ENCODE measurements around the gene CRLF3.

DNA sequence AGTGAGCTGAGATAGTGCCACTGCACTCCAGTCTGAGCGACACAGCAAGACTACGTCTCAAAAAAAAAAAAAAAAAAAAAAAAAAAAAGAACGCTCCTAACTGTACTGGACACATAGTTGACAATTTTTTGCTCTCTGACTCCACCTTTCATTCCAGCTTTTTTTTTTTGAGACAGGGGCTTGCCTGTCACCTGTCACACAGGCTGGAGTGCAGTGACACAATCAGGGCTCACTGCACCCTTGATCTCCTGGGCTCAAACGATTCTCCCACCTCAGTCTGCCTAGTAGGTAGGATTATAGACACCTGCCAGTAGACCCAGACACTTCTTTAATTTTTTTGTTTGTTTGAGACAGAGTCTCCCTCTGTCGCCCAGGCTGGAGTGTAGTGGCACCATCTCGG is 2.6 kb upstream of the CRLF3 start:
- TF ChIP-seq POLR2A (IDR thresholded peaks at IDR 0.05; ENCODE audit: low read length) (no peak), GATA1 (IDR thresholded peaks at IDR 0.05; ENCODE audit: low read depth, low read length) (no peak)

Measured in erythroblast (primary cell).